Activated CD8-positive, alpha-beta T cell treated with anti-CD3 and anti-CD28 coated beads, Interleukin-2, amount 10 ng/mL, durations not matched to agents 7 days and 5 days (primary cell): Measurements from ENCODE around the gene BEAN1. TPM values are rescaled to one million over a fixed set of nuclear protein-coding genes. Genes with fewer than 3 reads are reported as not detected.

ENCODE experiments used
- ATAC-seq: fragments of 150-1000 bp; cut with Tn5 transposase; one replicate; pipeline ENCODE4 v1.10.0; 2021; ENCODE audit warnings: moderate library complexity
- CTCF ChIA-PET: fragments of 350-600 bp; sonication (Branson Sonifier 250); formaldehyde crosslinking; loops from one replicate; lab custom pipeline; 2021; ENCODE audit warnings: antibody characterized with exemption; lab: Charles Lee
- POLR2A ChIA-PET: fragments of 350-600 bp; sonication (Branson Sonifier 250); formaldehyde crosslinking; loops from one replicate; lab custom pipeline; 2021; ENCODE audit warnings: antibody characterized with exemption; lab: Charles Lee
- DNase-seq: peaks from one replicate; pipeline ENCODE4 v3.0.0-alpha.2; 2020
- H3K27ac Mint-ChIP-seq: one replicate; pipeline ENCODE4 v1.8.0; 2021; ENCODE audit warnings: mild to moderate bottlenecking, mixed read lengths
- H3K27me3 Mint-ChIP-seq: one replicate; pipeline ENCODE4 v1.8.0; 2021; ENCODE audit warnings: low read depth, mixed read lengths
- H3K36me3 Mint-ChIP-seq: one replicate; pipeline ENCODE4 v1.8.0; 2021; ENCODE audit warnings: low read depth, mixed read lengths
- H3K4me1 Mint-ChIP-seq: one replicate; pipeline ENCODE4 v1.8.0; 2021; ENCODE audit warnings: low read depth, mixed read lengths
- H3K4me3 Mint-ChIP-seq: one replicate; pipeline ENCODE4 v1.8.0; 2021; ENCODE audit warnings: mild to moderate bottlenecking, mixed read lengths
- H3K9me3 Mint-ChIP-seq: one replicate; pipeline ENCODE4 v1.8.0; 2022; ENCODE audit warnings: mixed read lengths; ENCODE audit not compliant: insufficient read depth
- total RNA-seq, 2 experiments: library from RNA; stranded (reverse); gene quantifications; one replicate each; pipeline ENCODE4 v1.2.3, GENCODE V29; 2021

Gene BEAN1
- total RNA-seq, 2 experiments from 2014 or later: not detected

DNA sequence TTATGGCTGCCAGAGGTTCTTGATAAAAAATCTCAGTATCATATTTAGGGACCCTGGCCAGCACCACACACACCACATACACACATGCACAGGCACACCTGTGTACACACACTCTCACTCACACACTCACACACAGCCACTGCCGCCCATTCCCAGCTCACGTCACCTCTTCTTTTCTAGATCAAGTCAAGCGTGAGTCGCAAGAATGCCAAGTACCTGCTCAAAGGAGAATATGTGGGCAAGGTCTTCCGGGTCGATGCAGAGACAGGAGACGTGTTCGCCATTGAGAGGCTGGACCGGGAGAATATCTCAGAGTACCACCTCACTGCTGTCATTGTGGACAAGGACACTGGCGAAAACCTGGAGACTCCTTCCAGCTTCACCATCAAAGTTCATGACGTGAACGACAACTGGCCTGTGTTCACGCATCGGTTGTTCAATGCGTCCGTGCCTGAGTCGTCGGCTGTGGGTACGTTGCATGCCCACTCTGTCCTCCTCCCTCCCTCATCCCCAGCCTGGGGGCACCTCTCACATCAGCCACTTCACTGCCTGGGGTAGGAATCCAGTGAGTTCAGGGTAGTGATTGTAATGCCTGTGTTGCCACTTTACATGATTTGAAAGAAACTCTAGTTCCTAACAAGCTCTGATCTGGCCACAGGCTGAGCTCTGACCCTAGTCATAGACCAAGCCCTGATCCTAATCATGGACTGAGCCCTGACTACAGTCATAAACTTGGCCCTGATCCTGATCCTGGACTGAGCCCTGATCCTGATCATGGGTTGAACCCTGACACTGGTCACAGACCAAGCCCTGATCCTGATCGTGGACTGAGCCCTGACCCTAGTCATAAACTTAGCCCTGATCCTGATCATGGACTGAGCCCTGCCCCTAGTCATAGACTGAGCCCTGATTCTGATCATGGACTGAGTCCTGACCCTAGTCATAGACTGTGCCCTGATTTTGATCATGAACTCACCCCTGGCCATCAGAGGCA lies 40.2 kb upstream of the BEAN1 start:
- ATAC-seq: no peak
- no peak overlapping the region for H3K27ac Mint-ChIP-seq
- no peak overlapping the region for H3K4me3 Mint-ChIP-seq
- H3K27me3 Mint-ChIP-seq: peaks cover 7% of the 10 kb centered on the region
- ChIA-PET POLR2A (no interaction called here), CTCF (interaction anchor here (0.6 kb wide), 1 partner anchor 30 kb away, joined by 3 read pairs; no protein-coding TSS in a partner anchor)
- no peaks in the 10 kb centered on the region for H3K36me3 Mint-ChIP-seq
- no peak for DNase-seq
- H3K4me1 Mint-ChIP-seq: no peaks in the 10 kb centered on the region
- no peaks in the 10 kb centered on the region for H3K9me3 Mint-ChIP-seq

DNA sequence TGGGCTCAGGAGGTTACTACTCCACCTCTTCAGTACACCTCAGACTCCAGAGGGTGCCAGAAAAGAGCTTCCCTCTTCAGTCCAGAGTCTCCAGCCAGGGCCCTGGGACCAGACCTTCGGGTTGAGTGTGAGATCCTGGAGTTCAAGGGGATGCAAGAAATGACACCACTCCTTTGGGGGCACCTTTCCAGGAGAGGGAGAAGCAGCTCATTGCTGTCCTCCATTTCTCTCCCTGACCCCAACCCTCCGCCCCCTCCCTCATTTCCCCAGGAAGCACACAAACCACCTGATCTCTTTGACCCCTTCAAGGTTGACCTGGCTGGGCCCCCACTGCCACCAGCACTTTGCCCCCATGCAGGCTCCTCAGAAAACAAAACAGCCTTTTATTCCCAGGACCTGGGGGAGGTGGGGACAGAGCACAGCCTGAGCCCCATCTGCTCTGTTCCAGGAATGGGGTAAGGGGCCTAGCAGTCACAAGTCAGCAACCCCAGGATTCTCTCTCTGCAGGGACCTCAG lies 39.2 kb upstream of the BEAN1 start:
- Mint-ChIP-seq H3K4me1 (no peaks in the 10 kb centered on the region), H3K36me3 (no peaks in the 10 kb centered on the region), H3K27ac (no peak overlapping the region), H3K27me3 (peaks cover 7% of the 10 kb centered on the region), H3K9me3 (no peaks in the 10 kb centered on the region), H3K4me3 (no peak overlapping the region)
- DNase-seq (no peak), ATAC-seq (no peak)
- CTCF ChIA-PET: no interaction called here
- POLR2A ChIA-PET: no interaction called here

DNA sequence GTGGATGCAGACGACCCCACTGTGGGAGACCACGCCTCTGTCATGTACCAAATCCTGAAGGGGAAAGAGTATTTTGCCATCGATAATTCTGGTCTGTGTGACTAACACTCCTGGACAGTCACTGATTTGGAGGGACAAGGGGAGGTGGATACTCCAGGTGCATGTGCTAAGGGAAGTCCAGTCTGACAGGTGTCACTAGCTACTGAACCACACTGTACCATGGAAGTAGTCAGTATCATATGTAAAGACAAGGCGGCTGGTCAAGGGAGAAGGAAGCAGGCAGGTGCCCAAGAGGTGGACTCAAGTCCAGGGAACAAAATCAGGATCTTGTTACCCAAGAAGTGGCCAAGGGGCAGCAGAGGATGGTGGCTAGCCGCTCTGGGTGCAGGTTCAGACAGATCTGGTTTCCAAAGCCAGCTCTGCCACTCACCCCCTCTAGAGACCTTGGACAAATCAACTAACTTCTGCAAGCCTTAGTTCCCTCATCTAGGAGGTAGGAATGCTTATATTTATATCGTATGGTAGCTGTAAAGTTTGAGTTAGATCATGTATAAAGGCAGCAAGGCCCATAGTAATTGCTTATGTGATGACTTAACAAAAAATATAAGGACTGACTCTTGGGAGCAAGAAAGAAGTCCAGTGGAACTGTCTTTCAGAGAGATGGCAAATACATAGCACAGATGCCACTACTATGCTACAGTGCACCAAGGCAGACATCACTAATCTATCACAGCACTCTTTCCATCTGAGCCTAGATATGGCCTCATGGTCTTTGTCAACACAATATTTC lies 38.5 kb upstream of the BEAN1 start:
- DNase-seq: no peak
- peaks cover 10% of the 10 kb centered on the region for H3K27me3 Mint-ChIP-seq
- ATAC-seq: no peak
- H3K27ac Mint-ChIP-seq: no peak overlapping the region
- H3K4me3 Mint-ChIP-seq: no peak overlapping the region
- no peaks in the 10 kb centered on the region for H3K4me1 Mint-ChIP-seq
- ChIA-PET POLR2A (no interaction called here), CTCF (no interaction called here)
- H3K36me3 Mint-ChIP-seq: no peaks in the 10 kb centered on the region
- no peaks in the 10 kb centered on the region for H3K9me3 Mint-ChIP-seq

DNA sequence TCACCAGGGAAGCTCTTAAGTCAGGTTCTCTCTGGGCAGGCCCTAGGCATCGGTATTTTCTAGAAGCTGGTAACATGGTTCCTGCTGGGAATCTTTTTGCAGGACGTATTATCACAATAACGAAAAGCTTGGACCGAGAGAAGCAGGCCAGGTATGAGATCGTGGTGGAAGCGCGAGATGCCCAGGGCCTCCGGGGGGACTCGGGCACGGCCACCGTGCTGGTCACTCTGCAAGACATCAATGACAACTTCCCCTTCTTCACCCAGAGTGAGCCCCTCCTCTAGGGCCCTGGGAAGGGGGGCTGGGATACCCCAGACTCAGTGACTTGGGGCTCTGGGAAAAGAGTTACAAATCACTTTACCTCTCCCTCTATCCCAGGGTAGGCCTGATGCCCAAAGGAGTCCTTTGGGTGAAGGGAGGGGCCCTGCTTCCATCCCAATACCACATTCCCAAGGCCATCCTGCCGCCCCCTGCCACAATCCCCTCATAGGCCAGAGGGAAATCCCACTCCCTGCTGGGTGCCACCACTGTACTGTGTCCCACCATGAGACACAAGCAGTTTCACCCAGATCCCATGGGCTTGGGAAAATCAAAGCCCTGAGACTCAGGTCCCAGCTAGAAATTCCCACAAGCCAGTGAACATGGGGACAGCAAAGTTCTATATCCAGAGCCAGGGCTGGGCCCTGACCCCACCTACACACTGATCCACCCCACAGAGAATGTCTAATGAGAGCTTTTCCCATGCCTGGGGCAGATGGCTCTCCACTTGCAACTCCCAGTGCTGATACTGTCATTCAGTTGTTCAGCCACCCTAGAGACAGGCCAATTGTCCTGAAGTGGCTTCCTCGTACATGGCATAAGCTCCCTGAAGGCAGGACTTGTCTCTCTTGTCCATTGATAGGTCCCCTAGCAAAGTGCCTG lies 37.6 kb upstream of the BEAN1 start:
- no peak overlapping the region for H3K4me3 Mint-ChIP-seq
- ATAC-seq: no peak
- no peak for DNase-seq
- H3K27me3 Mint-ChIP-seq: peaks cover 10% of the 10 kb centered on the region
- H3K9me3 Mint-ChIP-seq: no peaks in the 10 kb centered on the region
- no peaks in the 10 kb centered on the region for H3K4me1 Mint-ChIP-seq
- POLR2A ChIA-PET: no interaction called here
- H3K36me3 Mint-ChIP-seq: no peaks in the 10 kb centered on the region
- no peak overlapping the region for H3K27ac Mint-ChIP-seq
- CTCF ChIA-PET: no interaction called here

DNA sequence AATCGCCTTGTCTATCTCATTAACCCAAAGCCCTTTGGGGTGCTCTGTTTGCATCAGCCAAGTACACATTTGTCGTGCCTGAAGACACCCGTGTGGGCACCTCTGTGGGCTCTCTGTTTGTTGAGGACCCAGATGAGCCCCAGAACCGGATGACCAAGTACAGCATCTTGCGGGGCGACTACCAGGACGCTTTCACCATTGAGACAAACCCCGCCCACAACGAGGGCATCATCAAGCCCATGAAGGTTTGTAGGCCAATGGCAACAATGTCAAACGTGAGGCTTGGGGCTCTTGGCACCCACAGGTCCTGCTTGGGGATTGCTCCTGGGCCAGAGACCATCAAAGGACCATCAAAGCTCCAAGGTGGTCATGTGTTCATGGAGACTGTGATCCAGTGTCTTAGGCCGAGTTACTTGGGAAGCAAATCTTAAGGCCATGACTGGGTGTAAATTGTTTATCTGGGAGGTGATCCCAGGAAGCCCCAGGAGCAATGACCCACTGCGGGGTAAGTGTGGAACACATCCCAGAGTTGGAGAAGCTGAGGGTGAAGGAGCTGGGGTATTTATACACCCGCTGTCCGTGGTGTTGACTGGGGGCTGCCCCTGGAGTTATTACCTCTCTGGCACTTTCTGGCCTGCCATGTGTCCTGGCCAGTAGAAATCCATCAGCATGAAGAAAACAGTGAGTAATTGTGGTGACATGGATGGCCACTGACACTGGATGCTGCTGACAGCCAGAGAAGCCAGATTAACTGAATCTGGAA lies 36.6 kb upstream of the BEAN1 start:
- DNase-seq (no peak), ATAC-seq (no peak)
- Mint-ChIP-seq H3K9me3 (no peaks in the 10 kb centered on the region), H3K4me1 (no peaks in the 10 kb centered on the region), H3K27me3 (peaks cover 11% of the 10 kb centered on the region), H3K27ac (no peak overlapping the region), H3K4me3 (no peak overlapping the region), H3K36me3 (no peaks in the 10 kb centered on the region)
- ChIA-PET POLR2A (no interaction called here), CTCF (no interaction called here)

DNA sequence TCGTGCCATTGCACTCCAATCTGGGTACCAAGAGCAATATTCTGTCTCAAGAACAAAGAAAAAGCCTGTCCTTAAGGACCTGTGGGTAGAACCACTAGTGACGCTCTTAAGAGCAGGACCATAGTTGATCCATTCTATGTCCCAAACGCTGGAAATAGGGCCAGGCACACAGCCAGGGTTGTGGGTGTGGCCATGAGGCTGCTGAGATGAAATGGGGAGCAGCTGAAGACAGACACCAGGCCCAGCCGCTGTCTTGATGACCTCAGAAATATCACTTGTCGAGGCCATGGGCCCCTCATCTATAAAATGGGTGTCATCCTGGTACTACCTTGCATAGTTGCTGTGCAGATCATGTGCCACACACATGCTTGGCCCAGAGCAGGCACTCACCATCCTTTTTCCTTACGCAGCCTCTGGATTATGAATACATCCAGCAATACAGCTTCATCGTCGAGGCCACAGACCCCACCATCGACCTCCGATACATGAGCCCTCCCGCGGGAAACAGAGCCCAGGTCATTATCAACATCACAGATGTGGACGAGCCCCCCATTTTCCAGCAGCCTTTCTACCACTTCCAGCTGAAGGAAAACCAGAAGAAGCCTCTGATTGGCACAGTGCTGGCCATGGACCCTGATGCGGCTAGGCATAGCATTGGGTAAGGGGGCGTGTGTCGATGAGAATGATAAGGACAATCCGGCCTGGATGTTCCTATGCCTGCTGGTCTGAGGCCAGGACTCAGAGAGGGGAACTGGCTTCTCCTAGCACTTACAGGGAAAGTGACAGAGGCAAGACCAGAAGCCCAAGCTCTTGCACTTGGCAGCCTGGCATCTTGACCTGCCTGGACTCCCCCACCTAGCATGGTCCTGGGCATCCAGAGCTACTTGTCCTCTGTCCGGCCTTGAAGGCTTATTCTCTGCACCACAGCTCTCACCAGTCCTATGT lies 35.1 kb upstream of the BEAN1 start:
- no peak for DNase-seq
- no peaks in the 10 kb centered on the region for H3K4me1 Mint-ChIP-seq
- no peak overlapping the region for H3K27ac Mint-ChIP-seq
- H3K9me3 Mint-ChIP-seq: no peaks in the 10 kb centered on the region
- ATAC-seq: no peak
- H3K27me3 Mint-ChIP-seq: peaks cover 14% of the 10 kb centered on the region
- CTCF ChIA-PET: interaction anchor here (1.4 kb wide), 1 partner anchor 35 kb away, joined by 5 read pairs; no protein-coding TSS in a partner anchor
- POLR2A ChIA-PET: interaction anchor here (0.6 kb wide), 1 partner anchor 33 kb away, joined by 3 read pairs; no protein-coding TSS in a partner anchor
- no peak overlapping the region for H3K4me3 Mint-ChIP-seq
- no peaks in the 10 kb centered on the region for H3K36me3 Mint-ChIP-seq

DNA sequence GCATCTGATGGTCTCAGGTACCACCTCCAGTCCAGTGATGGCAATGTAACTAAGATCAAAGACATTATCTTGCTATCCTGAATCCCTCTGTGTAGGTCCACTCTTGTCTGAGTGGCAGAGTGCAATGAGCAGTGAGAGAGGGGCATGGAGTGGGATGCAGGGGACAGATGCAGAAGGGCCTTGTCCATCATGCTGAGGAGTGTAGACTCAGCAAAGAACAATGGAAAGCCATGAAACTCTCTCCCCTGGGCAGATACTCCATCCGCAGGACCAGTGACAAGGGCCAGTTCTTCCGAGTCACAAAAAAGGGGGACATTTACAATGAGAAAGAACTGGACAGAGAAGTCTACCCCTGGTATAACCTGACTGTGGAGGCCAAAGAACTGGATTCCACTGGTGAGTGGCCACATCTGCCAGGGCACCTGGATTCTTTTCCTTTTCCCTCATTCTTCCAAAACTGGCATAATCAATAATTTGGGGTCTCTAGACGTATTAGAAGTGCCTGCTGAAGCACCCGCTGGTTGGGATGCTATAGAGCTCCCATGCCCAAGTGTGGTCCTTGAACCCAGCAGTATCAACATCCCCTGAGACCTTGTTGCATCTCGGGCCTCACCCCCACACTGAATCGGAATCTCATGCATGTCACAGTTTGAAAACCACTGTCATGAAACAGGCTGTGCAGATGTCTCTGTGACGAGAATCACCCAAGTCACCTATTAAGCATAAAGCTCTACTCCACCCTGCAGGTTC lies 31.1 kb upstream of the BEAN1 start:
- CTCF ChIA-PET: interaction anchor here (1.5 kb wide), 1 partner anchor 38 kb away, joined by 4 read pairs; no protein-coding TSS in a partner anchor
- no peaks in the 10 kb centered on the region for H3K4me1 Mint-ChIP-seq
- POLR2A ChIA-PET: no interaction called here

DNA sequence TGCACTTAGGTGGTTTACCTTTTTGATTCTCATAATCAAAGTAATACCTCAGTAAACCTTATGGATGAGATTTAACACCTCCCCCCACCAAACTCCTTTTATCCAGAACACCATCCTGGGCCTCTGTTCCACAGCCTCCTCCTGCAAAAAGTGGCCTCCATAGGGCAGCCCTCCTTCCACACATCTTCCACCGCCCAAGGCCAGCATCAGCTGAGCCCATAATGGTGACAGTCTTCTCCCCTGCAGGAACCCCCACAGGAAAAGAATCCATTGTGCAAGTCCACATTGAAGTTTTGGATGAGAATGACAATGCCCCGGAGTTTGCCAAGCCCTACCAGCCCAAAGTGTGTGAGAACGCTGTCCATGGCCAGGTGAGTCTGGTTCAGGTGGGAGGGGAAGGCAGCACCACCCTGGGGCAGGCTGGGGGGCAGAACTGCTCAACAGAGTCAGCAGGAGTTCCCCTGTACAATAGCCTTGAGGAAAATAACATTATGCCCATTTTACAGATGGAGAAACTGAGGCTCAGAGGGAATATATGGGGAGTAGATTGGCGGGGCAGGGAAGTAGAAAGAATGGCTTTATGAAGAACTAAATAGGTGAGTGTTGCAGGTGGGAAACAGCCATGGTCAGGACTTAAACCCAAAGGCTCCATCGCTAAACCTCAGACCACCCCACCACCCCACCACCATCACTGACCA lies 29.2 kb upstream of the BEAN1 start:
- ATAC-seq (no peak), DNase-seq (no peak)
- no peaks in the 10 kb centered on the region for H3K4me1 Mint-ChIP-seq
- POLR2A ChIA-PET: no interaction called here
- H3K27me3 Mint-ChIP-seq: peaks cover 20% of the 10 kb centered on the region
- H3K4me3 Mint-ChIP-seq: no peak overlapping the region
- CTCF ChIA-PET: no interaction called here
- H3K36me3 Mint-ChIP-seq: no peaks in the 10 kb centered on the region
- no peaks in the 10 kb centered on the region for H3K9me3 Mint-ChIP-seq
- no peak overlapping the region for H3K27ac Mint-ChIP-seq

More for the DNA sequence above, 31.1 kb upstream of the BEAN1 start:
- Mint-ChIP-seq H3K36me3 (no peaks in the 10 kb centered on the region), H3K9me3 (no peaks in the 10 kb centered on the region), H3K27me3 (peaks cover 20% of the 10 kb centered on the region), H3K27ac (no peak overlapping the region), H3K4me3 (no peak overlapping the region)
- DNase-seq (no peak), ATAC-seq (no peak)

DNA sequence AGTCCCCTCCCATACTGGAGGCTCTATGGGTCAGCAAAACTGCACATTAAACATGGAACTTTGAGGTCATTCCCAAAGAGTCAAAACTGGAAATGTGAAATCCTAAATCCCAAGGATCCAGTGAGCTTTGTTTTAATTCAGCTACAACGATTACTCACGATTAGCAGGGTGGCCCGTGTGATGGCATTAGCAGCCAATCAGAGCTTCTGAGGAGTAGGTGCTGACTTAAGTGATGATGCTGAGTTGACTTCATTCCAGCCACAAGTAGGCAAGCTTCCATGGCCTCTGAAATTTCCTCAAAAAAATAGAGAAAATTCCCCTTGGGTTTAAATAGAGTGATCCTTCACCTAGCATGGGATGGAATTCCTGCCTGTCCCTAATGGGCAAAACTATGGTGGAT lies 28.1 kb upstream of the BEAN1 start:
- POLR2A ChIA-PET: interaction anchor here (0.7 kb wide), 1 partner anchor 237 kb away, joined by 3 read pairs; no protein-coding TSS in a partner anchor
- ATAC-seq (no peak), DNase-seq (no peak)
- H3K27me3 Mint-ChIP-seq: peaks cover 18% of the 10 kb centered on the region
- H3K9me3 Mint-ChIP-seq: no peaks in the 10 kb centered on the region
- CTCF ChIA-PET: no interaction called here
- no peaks in the 10 kb centered on the region for H3K36me3 Mint-ChIP-seq
- H3K4me1 Mint-ChIP-seq: no peaks in the 10 kb centered on the region
- H3K4me3 Mint-ChIP-seq: no peak overlapping the region
- no peak overlapping the region for H3K27ac Mint-ChIP-seq
